DOHH2 (cell line): ENCODE data around the gene CCDC6.

Experiments used
- H3F3A ChIP-seq: fragments of 200-600 bp; sonication (generic), shearing (Covaris generic); 2 replicates; pipeline ENCODE4 v1.6.0; 2016; ENCODE audit warnings: antibody characterized with exemption, mild to moderate bottlenecking; ENCODE audit not compliant: control insufficient read depth, insufficient read depth
- H3K27ac ChIP-seq: fragments of 200-600 bp; sonication (generic); 2 replicates; pipeline ENCODE4 v1.5.1; 2014; ENCODE audit warnings: low read depth, mild to moderate bottlenecking, low read length, moderate library complexity
- H3K27me3 ChIP-seq: fragments of 200-600 bp; sonication (generic); 2 replicates; pipeline ENCODE4 v1.6.1; 2014; ENCODE audit warnings: mild to moderate bottlenecking, low read length, mixed read lengths; ENCODE audit not compliant: control insufficient read depth
- H3K36me3 ChIP-seq: fragments of 200-600 bp; sonication (generic); 2 replicates; pipeline ENCODE4 v1.6.1; 2014; ENCODE audit warnings: mild to moderate bottlenecking, low read length, moderate library complexity, mixed read lengths; ENCODE audit not compliant: control insufficient read depth
- H3K4me1 ChIP-seq: fragments of 200-600 bp; sonication (generic); 2 replicates; pipeline ENCODE4 v1.6.1; 2014; ENCODE audit warnings: mild to moderate bottlenecking, low read length, mixed read lengths; ENCODE audit not compliant: control insufficient read depth
- H3K4me2 ChIP-seq: fragments of 200-600 bp; sonication (generic); 2 replicates; pipeline ENCODE4 v1.6.0; 2014; ENCODE audit warnings: mild to moderate bottlenecking, low read length, moderate library complexity
- H3K4me3 ChIP-seq: fragments of 200-600 bp; sonication (generic); 2 replicates; pipeline ENCODE4 v1.5.1; 2014; ENCODE audit warnings: mild to moderate bottlenecking, low read length, mixed read lengths
- H3K79me2 ChIP-seq: fragments of 200-600 bp; sonication (generic); 2 replicates; pipeline ENCODE4 v1.6.1; 2014; ENCODE audit warnings: mild to moderate bottlenecking, low read length, mixed read lengths; ENCODE audit not compliant: control insufficient read depth
- H3K9me2 ChIP-seq: fragments of 200-600 bp; sonication (generic); replicated peaks from 2 replicates; pipeline ENCODE4 v1.6.1; 2014; ENCODE audit warnings: mild to moderate bottlenecking, low read length, mixed read lengths; ENCODE audit not compliant: control insufficient read depth
- H3K9me3 ChIP-seq: fragments of 200-600 bp; sonication (generic); 2 replicates; pipeline ENCODE4 v1.6.1; 2014; ENCODE audit warnings: antibody characterized with exemption, low read length, mixed read lengths; ENCODE audit not compliant: control insufficient read depth, insufficient read depth
- H4K20me1 ChIP-seq: fragments of 200-600 bp; sonication (generic); 2 replicates; pipeline ENCODE4 v1.6.0; 2014; ENCODE audit warnings: low read depth, mild to moderate bottlenecking, antibody characterized with exemption, low read length, moderate library complexity; ENCODE audit not compliant: control insufficient read depth, insufficient read depth
- CTCF ChIP-seq: fragments of 200-600 bp; sonication (generic); IDR thresholded peaks from one replicate; pipeline ENCODE4 v1.5.1; 2014; ENCODE audit warnings: antibody characterized with exemption, mild to moderate bottlenecking, low read depth, low read length; ENCODE audit not compliant: poor library complexity, severe bottlenecking
- EZH2phosphoT487 ChIP-seq: fragments of 200-600 bp; sonication (generic); IDR thresholded peaks from 2 replicates; pipeline ENCODE4 v1.6.1; 2017; ENCODE audit warnings: borderline replicate concordance, mild to moderate bottlenecking, antibody characterized with exemption, low read length, moderate library complexity, mixed read lengths

CCDC6 gene

GRCh38 chr10:59852670-59853069, 53.7 kb downstream of the CCDC6 start:
- Histone ChIP-seq H3F3A (no peaks in the 10 kb centered on the region), H3K9me3 (no peaks in the 10 kb centered on the region), H3K36me3 (peaks cover 46% of the 10 kb centered on the region), H3K4me3 (0 out of 2 replicates have a peak overlapping the region, but pooled peaks have one; percentile 13), H3K79me2 (peaks cover 53% of the 10 kb centered on the region), H3K9me2 (no peaks in the 10 kb centered on the region), H3K4me2 (peak overlapping the region; percentile 45), H4K20me1 (peaks cover 3% of the 10 kb centered on the region; the same call in 1 of the 2 replicates), H3K27me3 (no peaks in the 10 kb centered on the region), H3K27ac (no peak overlapping the region), H3K4me1 (peaks cover 25% of the 10 kb centered on the region)
- TF ChIP-seq EZH2phosphoT487, result no peak

GRCh38 chr10:59851864-59852263, 54.5 kb downstream of the CCDC6 start:
- no peak overlapping the region for H3K4me3 ChIP-seq
- H3F3A ChIP-seq, result no peaks in the 10 kb centered on the region
- peaks cover 47% of the 10 kb centered on the region for H3K36me3 ChIP-seq
- no peaks in the 10 kb centered on the region for H3K27me3 ChIP-seq
- H3K4me2 ChIP-seq, result no peak overlapping the region
- no peaks in the 10 kb centered on the region for H3K9me2 ChIP-seq
- H3K4me1 ChIP-seq, result peaks cover 25% of the 10 kb centered on the region
- TF ChIP-seq CTCF (no peak), EZH2phosphoT487 (no peak)
- H3K27ac ChIP-seq, result no peak overlapping the region
- no peaks in the 10 kb centered on the region for H3K9me3 ChIP-seq
- H3K79me2 ChIP-seq, result peaks cover 44% of the 10 kb centered on the region
- peaks cover 3% of the 10 kb centered on the region; the same call in 1 of the 2 replicates for H4K20me1 ChIP-seq

- H3K27ac ChIP-seq, result no peak overlapping the region
- no peaks in the 10 kb centered on the region for H3K9me2 ChIP-seq
- H4K20me1 ChIP-seq, result peaks cover 3% of the 10 kb centered on the region; the same call in 1 of the 2 replicates
- H3K4me3 ChIP-seq, result no peak overlapping the region
- peaks cover 7% of the 10 kb centered on the region for H3K79me2 ChIP-seq
- TF ChIP-seq EZH2phosphoT487, result no peak
- TF ChIP-seq CTCF, result no peak
- H3K4me1 ChIP-seq, result peaks cover 12% of the 10 kb centered on the region
- H3K9me3 ChIP-seq, result no peaks in the 10 kb centered on the region
- H3K36me3 ChIP-seq, result peaks cover 74% of the 10 kb centered on the region
- no peaks in the 10 kb centered on the region for H3F3A ChIP-seq
- H3K4me2 ChIP-seq, result no peak overlapping the region
- H3K27me3 ChIP-seq, result no peaks in the 10 kb centered on the region
These were observed 58.5 kb downstream of the CCDC6 start for GRCh38 chr10:59847888-59848287.

- peaks cover 2% of the 10 kb centered on the region for H3K79me2 ChIP-seq
- no peaks in the 10 kb centered on the region for H3K9me3 ChIP-seq
- H3K27ac ChIP-seq, result no peak overlapping the region
- peaks cover 6% of the 10 kb centered on the region for H3K4me1 ChIP-seq
- no peaks in the 10 kb centered on the region for H3K27me3 ChIP-seq
- H3K4me2 ChIP-seq, result no peak overlapping the region
- H4K20me1 ChIP-seq, result no peaks in the 10 kb centered on the region
- H3F3A ChIP-seq, result no peaks in the 10 kb centered on the region
- H3K4me3 ChIP-seq, result no peak overlapping the region
- TF ChIP-seq CTCF (no peak), EZH2phosphoT487 (no peak)
- no peaks in the 10 kb centered on the region for H3K9me2 ChIP-seq
- peaks cover 70% of the 10 kb centered on the region for H3K36me3 ChIP-seq
These were observed 59.0 kb downstream of the CCDC6 start for GRCh38 chr10:59847326-59847725.
